ENCODE results near the gene RAD51B.
"Not testable (repeated sequence)": the region's sequence is repeated elsewhere in the genome, so short reads cannot be mapped to it uniquely, and the experiment has no call there.

The RAD51B gene

GRCh38 chr14:68198713-68199495 lies 379.3 kb downstream of the RAD51B start:
- no peak for DNase-seq (ENCODE audit: low read depth in 2 of 2, low spot score in 1 of 2)

DNA sequence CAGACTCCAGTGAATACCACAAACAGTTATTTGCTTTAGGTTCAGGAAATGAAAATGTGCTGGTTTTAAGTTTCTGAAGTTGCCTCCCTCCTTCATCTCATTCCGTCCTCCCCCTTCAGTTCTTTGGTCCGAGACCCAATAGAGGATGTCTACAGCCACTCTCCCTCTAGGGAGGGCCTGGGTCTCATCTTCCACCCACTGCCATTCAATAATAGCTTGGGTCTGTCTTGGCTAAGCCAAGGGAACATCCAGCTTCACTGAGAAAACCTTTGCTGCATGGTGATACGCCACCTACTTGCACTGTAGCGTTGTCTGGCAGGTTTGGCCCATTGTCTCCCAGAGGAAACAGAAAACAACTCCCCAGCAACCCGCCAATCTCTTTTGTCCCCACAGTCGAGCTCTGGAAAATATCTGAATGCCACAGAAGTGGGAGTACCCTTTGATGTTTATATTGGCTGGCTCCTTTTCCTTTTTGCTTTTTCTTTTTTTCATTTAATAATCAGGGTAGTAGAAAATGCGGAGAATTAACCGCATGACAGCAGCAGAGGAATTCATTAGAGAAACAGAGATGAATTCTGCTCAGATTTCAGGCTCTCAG lies 380.1 kb downstream of the RAD51B start:
- DNase-seq (ENCODE audit: low read depth in 2 of 2, low spot score in 1 of 2), result no peak

GRCh38 chr14:68203871-68204270 lies 384.3 kb downstream of the RAD51B start:
- DNase-seq (ENCODE audit: low read depth in 2 of 2, low spot score in 1 of 2), result no peak

- DNase-seq (ENCODE audit: low read depth in 2 of 2, low spot score in 1 of 2), result no peak
Observed at GRCh38 chr14:68208218-68208617, 388.6 kb downstream of the RAD51B start.

DNA sequence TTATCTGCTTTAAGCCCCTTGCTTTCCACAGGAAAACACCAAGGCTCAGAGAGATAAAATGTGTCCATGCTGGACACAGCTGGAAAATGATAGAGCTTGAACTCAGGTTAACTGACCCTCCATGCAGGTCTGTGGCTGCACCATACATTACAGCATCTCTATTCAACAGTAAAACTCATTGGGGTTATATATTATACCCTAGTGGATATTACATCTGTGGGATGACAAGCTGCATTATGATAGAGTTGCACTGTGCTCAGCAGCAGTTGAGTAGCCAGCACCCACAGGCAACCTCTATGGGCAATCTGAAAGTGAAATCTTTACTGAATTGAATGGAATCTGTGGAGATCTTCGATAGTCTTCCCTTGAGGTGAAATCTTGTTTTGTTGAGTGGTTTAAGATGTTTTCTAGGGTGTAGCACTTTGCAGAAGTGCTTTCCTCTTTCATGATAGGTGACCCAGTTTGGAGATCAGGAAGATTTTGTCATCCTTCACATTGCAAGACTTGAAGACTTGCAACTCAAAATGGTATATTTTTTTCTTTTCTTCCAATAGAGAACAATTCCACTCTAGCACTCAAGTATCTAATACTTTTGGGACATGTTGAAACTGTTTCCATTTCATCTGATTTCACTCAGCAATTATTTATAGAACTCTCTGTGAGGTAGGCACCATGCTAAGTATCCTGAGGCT lies 389.2 kb downstream of the RAD51B start:
- no peak for DNase-seq (ENCODE audit: low read depth in 2 of 2, low spot score in 1 of 2)

- DNase-seq (ENCODE audit: low read depth in 2 of 2, low spot score in 1 of 2), result peak in 1 of 2 donors; percentile 4
Observed at GRCh38 chr14:68210729-68211299, 391.2 kb downstream of the RAD51B start.

DNA sequence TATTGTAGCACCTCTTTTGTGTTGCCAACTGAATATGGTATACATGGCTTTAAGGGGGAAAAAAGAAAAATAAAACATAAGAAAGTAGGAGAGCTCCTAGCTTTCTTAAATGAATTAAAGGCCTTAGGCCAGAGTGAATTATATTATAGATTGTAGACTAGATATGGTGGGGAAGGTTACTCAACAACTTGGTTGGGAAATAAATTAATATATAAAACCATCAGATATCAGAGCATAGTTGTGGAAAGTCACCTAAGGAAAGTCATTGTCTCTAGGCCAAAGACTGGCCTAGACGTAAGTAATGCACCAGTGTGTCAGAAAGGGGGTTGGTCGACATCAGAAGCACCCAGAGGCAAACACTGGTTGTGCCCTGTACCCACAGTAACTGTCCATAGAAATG lies 391.8 kb downstream of the RAD51B start:
- DNase-seq (ENCODE audit: low read depth in 2 of 2, low spot score in 1 of 2), result no peak

DNA sequence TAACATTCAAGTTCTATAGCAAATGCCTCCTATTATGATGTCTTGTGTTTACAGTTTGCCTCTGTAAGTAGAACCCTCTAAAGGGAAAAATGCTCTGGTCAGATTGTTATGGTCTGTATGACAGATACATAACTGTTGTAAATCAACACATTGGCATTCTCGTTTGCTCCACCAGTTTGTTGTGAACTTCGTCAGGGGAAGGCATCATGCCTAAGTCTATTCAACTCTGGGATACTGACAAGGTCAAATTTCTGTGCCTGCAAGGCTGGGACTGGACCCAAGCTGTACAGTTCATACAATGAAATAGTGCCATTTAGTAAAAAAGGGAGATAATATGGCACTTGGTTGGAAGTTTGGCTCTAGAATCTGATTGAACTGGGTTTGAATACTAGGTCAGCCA lies 392.3 kb downstream of the RAD51B start:
- DNase-seq (ENCODE audit: low read depth in 2 of 2, low spot score in 1 of 2), result no peak

DNA sequence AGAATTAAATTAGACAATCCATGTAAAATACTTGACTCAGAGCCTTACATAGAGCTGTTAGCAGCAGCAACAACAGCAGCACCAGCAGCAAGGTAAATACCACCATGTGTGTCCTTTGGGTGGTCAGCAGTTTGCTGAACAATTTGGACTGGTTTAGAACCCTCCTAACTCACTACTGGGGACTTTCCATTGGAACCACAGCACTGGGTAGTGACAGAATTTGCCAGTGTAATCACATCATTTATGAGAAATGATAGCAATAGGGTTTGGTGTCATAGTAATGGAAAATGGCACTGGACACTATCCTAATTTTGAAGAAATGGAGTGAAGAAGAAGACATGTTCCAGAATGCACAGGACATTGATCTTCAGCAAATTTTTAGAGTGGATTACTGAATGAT lies 392.8 kb downstream of the RAD51B start:
- DNase-seq (ENCODE audit: low read depth in 2 of 2, low spot score in 1 of 2), result no peak

DNA sequence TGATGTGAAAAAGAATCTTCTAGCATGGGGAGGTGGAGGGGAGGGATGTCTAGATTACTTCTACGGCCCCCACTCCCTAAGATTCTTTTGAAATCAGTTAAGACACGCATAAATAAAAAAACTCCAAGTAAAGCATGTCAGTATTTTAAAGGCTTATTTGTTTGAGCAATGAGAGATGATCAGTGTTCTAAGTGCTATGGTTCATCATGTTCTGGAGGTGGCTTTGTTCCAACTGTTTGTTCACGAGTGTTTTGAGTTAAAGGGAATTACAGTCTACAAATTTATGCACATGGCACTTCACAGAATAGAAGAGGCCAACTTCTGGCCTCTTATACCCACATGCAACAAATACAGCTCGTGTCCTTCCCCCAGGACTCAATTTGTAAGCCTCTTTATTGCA lies 394.9 kb downstream of the RAD51B start:
- no peak for DNase-seq (ENCODE audit: low read depth in 2 of 2, low spot score in 1 of 2)

- DNase-seq (ENCODE audit: low read depth in 2 of 2, low spot score in 1 of 2), result no peak
Observed at GRCh38 chr14:68215629-68216028, 396.1 kb downstream of the RAD51B start.

GRCh38 chr14:68216079-68216478 lies 396.5 kb downstream of the RAD51B start:
- no peak for DNase-seq (ENCODE audit: low read depth in 2 of 2, low spot score in 1 of 2)

DNA sequence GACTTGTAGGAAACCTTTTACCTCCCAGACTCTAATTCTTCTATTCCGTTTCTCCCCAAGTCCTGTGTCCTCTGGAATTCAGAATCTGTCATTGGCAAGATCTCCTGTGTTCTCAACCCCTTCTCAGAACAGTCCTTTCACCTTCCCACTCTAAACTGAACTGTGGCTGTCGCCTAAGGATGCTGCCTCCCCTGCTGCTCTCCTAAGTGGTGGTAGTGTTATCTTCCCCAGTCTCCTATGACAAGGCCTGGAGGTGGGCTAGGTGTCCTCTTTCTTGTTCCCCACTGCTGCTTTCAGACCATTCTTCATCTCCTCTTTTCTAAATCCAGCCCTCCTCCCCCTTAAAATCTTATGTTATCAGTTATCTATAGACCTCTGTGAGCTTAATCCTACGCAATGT lies 397.4 kb downstream of the RAD51B start:
- DNase-seq (ENCODE audit: low read depth in 2 of 2, low spot score in 1 of 2), result no peak

DNA sequence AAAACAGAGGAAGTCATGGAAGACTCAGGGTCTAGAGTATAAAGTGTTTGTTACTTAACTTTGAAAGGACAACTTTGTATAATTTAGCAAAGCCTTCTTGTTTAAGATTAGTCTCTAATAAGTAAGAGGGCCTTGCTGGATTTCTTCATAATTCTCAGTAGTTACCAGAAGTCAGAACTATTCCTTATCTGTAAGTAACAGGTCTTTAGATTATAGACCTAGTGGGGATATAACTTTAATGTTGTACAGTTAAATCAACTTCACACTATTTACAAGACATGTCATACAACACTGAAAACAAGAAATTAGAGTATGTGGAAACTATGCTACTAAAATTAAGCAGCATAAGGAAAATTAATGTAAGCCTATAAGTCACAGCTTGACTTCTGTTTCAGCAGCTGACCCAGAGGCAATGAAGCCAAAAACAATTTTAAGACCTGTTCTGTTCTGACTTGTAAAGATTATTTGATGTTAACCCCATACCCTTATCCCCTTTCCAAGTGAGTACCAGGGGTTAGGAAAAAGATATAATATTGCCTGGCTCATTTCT lies 398.3 kb downstream of the RAD51B start:
- DNase-seq (ENCODE audit: low read depth in 2 of 2, low spot score in 1 of 2), result no peak

GRCh38 chr14:68219407-68219806 lies 399.8 kb downstream of the RAD51B start:
- DNase-seq (ENCODE audit: low read depth in 2 of 2, low spot score in 1 of 2), result no peak

- DNase-seq (ENCODE audit: low read depth in 2 of 2, low spot score in 1 of 2), result not testable (repeated sequence)
Observed at GRCh38 chr14:68221046-68221445, 401.5 kb downstream of the RAD51B start.

DNA sequence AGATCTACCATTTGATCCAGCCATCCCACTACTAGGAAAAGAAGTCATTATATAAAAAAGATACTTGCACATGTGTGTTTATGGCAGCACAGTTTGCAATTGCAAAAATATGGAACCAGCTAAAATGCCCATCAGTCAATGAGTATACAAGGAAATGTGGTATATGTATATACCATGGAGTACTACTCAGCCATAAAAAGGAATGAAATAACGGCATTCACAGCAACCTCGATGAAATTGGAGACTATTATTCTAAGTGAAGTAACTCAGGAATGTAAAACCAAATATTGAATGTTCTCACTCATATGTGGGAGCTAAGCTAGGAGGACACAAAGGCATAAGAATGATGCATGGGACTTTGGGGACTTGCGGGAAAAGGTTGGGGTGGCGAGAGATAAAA lies 402.6 kb downstream of the RAD51B start:
- DNase-seq (ENCODE audit: low read depth in 2 of 2, low spot score in 1 of 2), result no peak

DNA sequence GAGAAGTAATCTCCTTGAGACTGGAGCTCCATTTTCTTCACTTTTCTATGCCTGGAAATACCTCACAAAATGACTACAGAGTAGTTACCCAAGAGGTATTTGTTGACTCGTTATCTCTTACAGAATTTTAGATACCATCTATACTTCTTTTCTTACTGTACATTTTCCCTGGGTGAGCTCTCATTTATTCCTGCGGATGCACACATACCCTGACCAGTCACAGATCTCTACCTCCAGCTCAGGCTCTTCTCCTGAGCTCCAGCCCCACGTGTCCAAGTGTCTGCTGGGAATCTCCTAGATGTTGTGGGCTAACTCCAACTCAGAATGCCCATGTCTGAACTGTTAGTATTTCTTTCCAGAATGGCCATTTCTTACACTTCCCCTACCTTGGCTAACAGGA lies 403.1 kb downstream of the RAD51B start:
- no peak for DNase-seq (ENCODE audit: low read depth in 2 of 2, low spot score in 1 of 2)

- DNase-seq (ENCODE audit: low read depth in 2 of 2, low spot score in 1 of 2), result no peak
Observed at GRCh38 chr14:68223631-68224030, 404.1 kb downstream of the RAD51B start.

DNA sequence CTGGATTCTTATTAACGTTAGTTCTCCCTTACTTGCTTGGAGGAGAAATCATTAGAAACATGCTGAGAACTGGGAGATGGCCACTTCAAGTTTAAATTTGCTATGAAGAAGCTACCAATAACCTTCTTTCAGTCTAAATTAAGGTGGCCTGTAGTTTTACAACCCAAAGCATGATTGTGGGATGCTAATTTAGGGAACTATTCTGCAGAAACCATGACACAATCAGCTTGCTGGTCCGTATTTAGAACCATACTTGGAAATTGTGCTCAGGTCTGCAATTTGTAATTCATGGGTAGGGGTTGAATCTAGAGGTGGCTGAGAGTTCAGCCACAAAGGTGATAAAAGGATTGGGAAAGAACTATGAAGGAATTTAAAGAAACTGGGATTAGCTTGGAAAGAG lies 405.7 kb downstream of the RAD51B start:
- DNase-seq (ENCODE audit: low read depth in 2 of 2, low spot score in 1 of 2), result no peak

GRCh38 chr14:68226523-68226922 lies 406.9 kb downstream of the RAD51B start:
- no peak for DNase-seq (ENCODE audit: low read depth in 2 of 2, low spot score in 1 of 2)

GRCh38 chr14:68228656-68229055 lies 409.1 kb downstream of the RAD51B start:
- DNase-seq (ENCODE audit: low read depth in 2 of 2, low spot score in 1 of 2), result no peak
